CD4-positive, CD25-positive, alpha-beta regulatory T cell (primary cell): ENCODE measurements around the gene CERKL. TPM values are rescaled to one million over a fixed set of nuclear protein-coding genes. Genes with fewer than 3 reads are reported as not detected.
"Not testable (repeated sequence)": the region's sequence is repeated elsewhere in the genome, so short reads cannot be mapped to it uniquely, and the experiment has no call there.

Experiments used
- ATAC-seq, 2 donors: fragments of 150-1000 bp; cut with Tn5 transposase; one replicate each; pipeline ENCODE4 v1.10.0; 2021; ENCODE audit warnings: low read depth in 2 of 2, moderate number of reproducible peaks in 2 of 2, moderate library complexity in 1 of 2
- DNase-seq, 3 donors: peaks; one replicate each; pipeline versions ENCODE4 v3.0.0 to v3.0.0-alpha.2; 2012 to 2022; ENCODE audit warnings: mixed read lengths in 1 of 3
- H3K27ac ChIP-seq: one replicate; pipeline ENCODE4 v1.7.0; 2013; ENCODE audit warnings: mild to moderate bottlenecking, low read length; ENCODE audit not compliant: insufficient read depth, poor library complexity, severe bottlenecking
- H3K27me3 ChIP-seq: one replicate; pipeline ENCODE4 v1.7.0; 2013; ENCODE audit warnings: low read length; ENCODE audit not compliant: control insufficient read depth, insufficient read depth
- H3K36me3 ChIP-seq: one replicate; pipeline ENCODE4 v1.7.0; 2013; ENCODE audit warnings: mild to moderate bottlenecking, low read length, moderate library complexity; ENCODE audit not compliant: control insufficient read depth, insufficient read depth
- H3K4me1 ChIP-seq: 2 replicates; pipeline ENCODE4 v1.7.0; 2013; ENCODE audit warnings: mild to moderate bottlenecking, low read length; ENCODE audit not compliant: insufficient read depth, control insufficient read depth, poor library complexity, severe bottlenecking
- H3K4me3 ChIP-seq: one replicate; pipeline ENCODE4 v1.7.0; 2013; ENCODE audit warnings: low read depth, mild to moderate bottlenecking, low read length, moderate library complexity
- H3K9me3 ChIP-seq, 2 experiments: 1 replicate in 1 of 2; 2 replicates in 1 of 2; pipeline ENCODE4 v1.7.0; 2013; ENCODE audit warnings: low read length in 2 of 2, mild to moderate bottlenecking in 1 of 2, moderate library complexity in 1 of 2; ENCODE audit not compliant: control insufficient read depth in 2 of 2
- H3K27ac Mint-ChIP-seq, 3 donors: one replicate each; pipeline ENCODE4 v1.8.0; 2020 to 2022; ENCODE audit warnings: mild to moderate bottlenecking in 3 of 3, mixed read lengths in 3 of 3, moderate library complexity in 2 of 3
- H3K27me3 Mint-ChIP-seq: one replicate; pipeline ENCODE4 v1.8.0; 2022; ENCODE audit warnings: mild to moderate bottlenecking, mixed read lengths
- H3K36me3 Mint-ChIP-seq: one replicate; pipeline ENCODE4 v1.8.0; 2020; ENCODE audit warnings: mixed read lengths
- H3K4me1 Mint-ChIP-seq, 4 donors: one replicate each; pipeline ENCODE4 v1.8.0; 2020 to 2022; ENCODE audit warnings: mixed read lengths in 4 of 4, mild to moderate bottlenecking in 1 of 4
- H3K4me3 Mint-ChIP-seq, 4 donors: one replicate each; pipeline ENCODE4 v1.8.0; 2020 to 2022; ENCODE audit warnings: mild to moderate bottlenecking in 4 of 4, mixed read lengths in 4 of 4, moderate library complexity in 3 of 4
- H3K9me3 Mint-ChIP-seq, 7 donors: one replicate each; pipeline ENCODE4 v1.8.0; 2020 to 2022; ENCODE audit warnings: mixed read lengths in 7 of 7, mild to moderate bottlenecking in 3 of 7, moderate library complexity in 2 of 7
- polyA plus RNA-seq, 4 donors: library from polyadenylated mRNA; unstranded; fragments of 300-500 nt; fragmentation: Illumina TruSeq; gene quantifications; one replicate each; pipeline ENCODE4 v1.2.3, GENCODE V29; 2021
- total RNA-seq: library from RNA; stranded (reverse); gene quantifications from one replicate; pipeline ENCODE4 v1.2.3, GENCODE V29; 2022

CERKL gene
- total RNA-seq (not detected), polyA plus RNA-seq (10 to 100 TPM in 2 of 4 donors, 1 to 10 TPM in 2; 4.2 to 12.0 (median 9.0) TPM)

GRCh38 chr2:181656450-181657291, at the start of gene CERKL:
CERKL (minus strand) TSS chr2:181657105; CDS start chr2:181657006, 99 bp downstream.
- Histone ChIP-seq H3K4me3 (no peak within 1 kb of the TSS), H3K9me3 (no peaks in the 10 kb centered on the region), H3K27me3 (peaks cover 12% of the 10 kb centered on the region), H3K36me3 (no peaks in the 10 kb centered on the region), H3K4me1 (peaks cover 6% of the 10 kb centered on the region), H3K27ac (no peak within 1 kb of the TSS)
- H3K9me3 Mint-ChIP-seq, result peaks cover 0 to 2% (median 0%) of the 10 kb centered on the region in 7 donors
- peak within 1 kb of the TSS in 1 of 3 donors; percentile 22 for H3K27ac Mint-ChIP-seq
- DNase-seq (peak in 1 of 3 donors; percentile 17), ATAC-seq (peak; percentile 12 to 22)
- H3K36me3 Mint-ChIP-seq, result no peaks in the 10 kb centered on the region
- H3K27me3 Mint-ChIP-seq, result peaks cover 57% of the 10 kb centered on the region
- H3K4me1 Mint-ChIP-seq, result peaks cover 3 to 9% (median 5%) of the 10 kb centered on the region in 4 donors
- peak within 1 kb of the TSS in 3 of 4 donors; percentile 57 to 88 (median 74) for H3K4me3 Mint-ChIP-seq

- DNase-seq, H3K27ac ChIP-seq, H3K9me3 Mint-ChIP-seq, H3K27me3 ChIP-seq, H3K36me3 Mint-ChIP-seq, H3K4me3 ChIP-seq, H3K36me3 ChIP-seq, H3K9me3 ChIP-seq, H3K4me3 Mint-ChIP-seq, H3K27me3 Mint-ChIP-seq, H3K4me1 Mint-ChIP-seq, H3K4me1 ChIP-seq, ATAC-seq, H3K27ac Mint-ChIP-seq: not testable (repeated sequence)
Observed at GRCh38 chr2:181702519-181702918, 45.6 kb upstream of the CERKL start.

GRCh38 chr2:181698223-181698622, 41.3 kb upstream of the CERKL start:
- peaks cover 11% of the 10 kb centered on the region for H3K27me3 Mint-ChIP-seq
- Histone ChIP-seq H3K4me1 (no peaks in the 10 kb centered on the region), H3K4me3 (no peak overlapping the region), H3K36me3 (no peaks in the 10 kb centered on the region), H3K27me3 (no peaks in the 10 kb centered on the region), H3K9me3 (no peaks in the 10 kb centered on the region), H3K27ac (no peak overlapping the region)
- no peak overlapping the region for H3K4me3 Mint-ChIP-seq
- ATAC-seq, result no peak
- H3K27ac Mint-ChIP-seq, result peak overlapping the region in 1 of 3 donors; percentile 2
- DNase-seq, result no peak
- no peaks in the 10 kb centered on the region for H3K4me1 Mint-ChIP-seq
- peaks cover 0 to 3% (median 2%) of the 10 kb centered on the region in 7 donors for H3K9me3 Mint-ChIP-seq
- H3K36me3 Mint-ChIP-seq, result no peaks in the 10 kb centered on the region

GRCh38 chr2:181697571-181697970, 40.7 kb upstream of the CERKL start:
- Histone ChIP-seq H3K4me3 (no peak overlapping the region), H3K27ac (no peak overlapping the region), H3K4me1 (no peaks in the 10 kb centered on the region), H3K36me3 (no peaks in the 10 kb centered on the region), H3K9me3 (no peaks in the 10 kb centered on the region), H3K27me3 (no peaks in the 10 kb centered on the region)
- peaks cover 11% of the 10 kb centered on the region for H3K27me3 Mint-ChIP-seq
- no peak overlapping the region for H3K4me3 Mint-ChIP-seq
- peaks cover 0 to 2% (median 0%) of the 10 kb centered on the region in 7 donors for H3K9me3 Mint-ChIP-seq
- no peaks in the 10 kb centered on the region for H3K4me1 Mint-ChIP-seq
- ATAC-seq, result no peak
- H3K27ac Mint-ChIP-seq, result peak overlapping the region in 1 of 3 donors; percentile 3
- no peaks in the 10 kb centered on the region for H3K36me3 Mint-ChIP-seq
- DNase-seq, result no peak

- Histone ChIP-seq H3K9me3 (no peaks in the 10 kb centered on the region), H3K27ac (no peak overlapping the region), H3K4me1 (no peaks in the 10 kb centered on the region), H3K36me3 (no peaks in the 10 kb centered on the region), H3K4me3 (no peak overlapping the region), H3K27me3 (no peaks in the 10 kb centered on the region)
- ATAC-seq, result no peak
- peaks cover 11% of the 10 kb centered on the region for H3K27me3 Mint-ChIP-seq
- no peaks in the 10 kb centered on the region for H3K36me3 Mint-ChIP-seq
- no peak overlapping the region for H3K4me3 Mint-ChIP-seq
- peaks cover 0 to 3% (median 0%) of the 10 kb centered on the region in 7 donors for H3K9me3 Mint-ChIP-seq
- no peaks in the 10 kb centered on the region for H3K4me1 Mint-ChIP-seq
- no peak overlapping the region for H3K27ac Mint-ChIP-seq
- DNase-seq, result no peak
Observed at GRCh38 chr2:181697126-181697525, 40.2 kb upstream of the CERKL start.

GRCh38 chr2:181694271-181694670, 37.4 kb upstream of the CERKL start:
- Mint-ChIP-seq H3K36me3 (no peaks in the 10 kb centered on the region), H3K27ac (no peak overlapping the region), H3K4me1 (no peaks in the 10 kb centered on the region), H3K4me3 (no peak overlapping the region), H3K9me3 (peaks cover 0 to 3% (median 0%) of the 10 kb centered on the region in 7 donors), H3K27me3 (peaks cover 18% of the 10 kb centered on the region)
- Histone ChIP-seq H3K4me3 (no peak overlapping the region), H3K27ac (no peak overlapping the region), H3K36me3 (no peaks in the 10 kb centered on the region), H3K4me1 (peaks cover 3% of the 10 kb centered on the region), H3K9me3 (no peaks in the 10 kb centered on the region), H3K27me3 (no peaks in the 10 kb centered on the region)
- DNase-seq (no peak), ATAC-seq (no peak)

- ATAC-seq (no peak), DNase-seq (no peak)
- H3K9me3 ChIP-seq, result no peaks in the 10 kb centered on the region
- Mint-ChIP-seq H3K4me3 (no peak overlapping the region), H3K4me1 (no peaks in the 10 kb centered on the region), H3K9me3 (peaks cover 0 to 5% (median 0%) of the 10 kb centered on the region in 7 donors), H3K36me3 (no peaks in the 10 kb centered on the region), H3K27ac (no peak overlapping the region), H3K27me3 (peaks cover 35% of the 10 kb centered on the region)
- no peak overlapping the region for H3K4me3 ChIP-seq
- peaks cover 3% of the 10 kb centered on the region for H3K4me1 ChIP-seq
- no peaks in the 10 kb centered on the region for H3K36me3 ChIP-seq
- H3K27me3 ChIP-seq, result peaks cover 10% of the 10 kb centered on the region
- H3K27ac ChIP-seq, result no peak overlapping the region
Observed at GRCh38 chr2:181690860-181691259, 34.0 kb upstream of the CERKL start.
